ENCODE results near the gene NUDT13.
A peak's percentile ranks its signal among the peaks of the same experiment; 100 is the strongest.
"Not testable (repeated sequence)": the region's sequence is repeated elsewhere in the genome, so short reads cannot be mapped to it uniquely, and the experiment has no call there.

Gene NUDT13

DNA sequence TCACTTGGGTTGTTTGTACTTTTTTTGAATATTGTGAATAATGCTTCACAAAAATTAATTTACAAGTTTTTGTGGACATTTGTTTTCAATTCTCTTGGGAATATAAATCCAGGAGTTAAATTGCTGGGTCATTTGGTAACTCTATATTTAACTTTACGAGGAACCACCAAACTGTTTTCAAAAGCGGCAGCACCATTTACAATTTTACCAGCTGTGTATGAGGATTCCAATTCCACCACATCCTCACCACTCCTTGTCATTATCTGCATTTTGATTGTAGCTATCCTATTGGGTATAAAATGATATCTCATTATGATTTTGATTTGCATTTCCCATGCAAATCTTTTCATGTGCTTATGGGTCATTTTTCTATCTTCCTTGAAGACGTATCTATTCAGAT lies 4.0 kb upstream of the NUDT13 start:
- DNase-seq, result no peak

DNA sequence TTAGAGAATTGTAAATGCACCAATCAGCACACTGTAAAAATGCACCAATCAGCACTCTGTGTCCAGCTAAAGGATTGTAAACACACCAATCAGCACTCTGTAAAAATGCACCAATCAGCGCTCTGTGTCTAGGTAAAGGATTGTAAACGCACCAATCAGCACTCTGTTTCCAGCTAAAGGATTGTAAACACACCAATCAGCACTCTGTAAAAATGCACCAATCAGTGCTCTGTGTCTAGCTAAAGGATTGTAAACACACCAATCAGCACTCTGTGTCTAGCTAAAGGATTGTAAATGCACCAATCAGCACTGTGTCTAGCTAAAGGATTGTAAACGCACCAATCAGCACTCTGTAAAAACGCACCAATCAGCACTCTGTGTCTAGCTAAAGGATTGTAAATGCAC lies 1.0 kb upstream of the NUDT13 start:
- DNase-seq, result not testable (repeated sequence)

GRCh38 chr10:73112032-73112431 lies 1.8 kb downstream of the NUDT13 start:
- not testable (repeated sequence) for DNase-seq

- no peak for DNase-seq
Observed at GRCh38 chr10:73113551-73113950, 3.3 kb downstream of the NUDT13 start.

- no peak for DNase-seq
Observed at GRCh38 chr10:73116017-73116416, 5.8 kb downstream of the NUDT13 start.

GRCh38 chr10:73117976-73118743 lies 7.9 kb downstream of the NUDT13 start:
- DNase-seq, result no peak

GRCh38 chr10:73119457-73119856 lies 9.2 kb downstream of the NUDT13 start:
- no peak for DNase-seq

DNA sequence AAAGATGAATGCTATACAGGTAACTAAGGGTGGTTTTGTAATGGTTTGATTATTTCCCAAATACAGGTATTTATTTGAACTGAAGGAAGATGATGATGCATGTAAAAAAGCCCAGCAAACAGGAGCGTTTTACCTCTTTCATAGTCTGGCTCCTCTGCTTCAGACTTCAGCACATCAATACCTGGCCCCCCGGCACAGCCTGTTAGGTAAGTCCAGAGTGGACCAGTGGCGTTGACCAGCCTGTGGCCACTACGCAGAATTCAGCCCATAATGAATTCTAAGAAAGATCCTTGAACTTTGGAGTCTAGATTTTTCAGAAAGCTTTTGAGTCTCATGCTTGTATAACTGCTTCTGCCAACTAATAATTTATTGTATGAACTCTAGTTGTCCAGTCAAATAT lies 9.7 kb downstream of the NUDT13 start:
- no peak for DNase-seq

DNA sequence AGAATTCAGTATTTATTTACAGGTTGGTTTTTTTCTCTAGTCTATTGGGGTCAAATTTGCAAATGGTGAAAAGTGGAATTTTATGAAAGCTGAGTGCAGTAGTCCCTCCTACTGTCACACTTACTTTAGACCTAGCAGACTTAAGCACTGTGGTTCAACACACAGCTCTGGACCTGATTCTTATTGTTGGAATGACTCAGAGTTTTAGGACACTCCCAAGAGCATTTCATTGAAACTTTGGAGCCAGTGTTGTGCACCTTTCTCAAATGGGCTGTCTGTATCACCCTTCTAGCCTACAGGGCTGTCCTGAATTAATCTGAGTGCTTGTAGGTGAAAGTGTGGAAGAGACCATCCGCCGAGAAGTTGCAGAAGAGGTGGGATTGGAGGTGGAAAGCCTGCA lies 16.1 kb downstream of the NUDT13 start:
- no peak for DNase-seq

GRCh38 chr10:73131301-73131700 lies 21.0 kb downstream of the NUDT13 start:
- DNase-seq, result no peak

DNA sequence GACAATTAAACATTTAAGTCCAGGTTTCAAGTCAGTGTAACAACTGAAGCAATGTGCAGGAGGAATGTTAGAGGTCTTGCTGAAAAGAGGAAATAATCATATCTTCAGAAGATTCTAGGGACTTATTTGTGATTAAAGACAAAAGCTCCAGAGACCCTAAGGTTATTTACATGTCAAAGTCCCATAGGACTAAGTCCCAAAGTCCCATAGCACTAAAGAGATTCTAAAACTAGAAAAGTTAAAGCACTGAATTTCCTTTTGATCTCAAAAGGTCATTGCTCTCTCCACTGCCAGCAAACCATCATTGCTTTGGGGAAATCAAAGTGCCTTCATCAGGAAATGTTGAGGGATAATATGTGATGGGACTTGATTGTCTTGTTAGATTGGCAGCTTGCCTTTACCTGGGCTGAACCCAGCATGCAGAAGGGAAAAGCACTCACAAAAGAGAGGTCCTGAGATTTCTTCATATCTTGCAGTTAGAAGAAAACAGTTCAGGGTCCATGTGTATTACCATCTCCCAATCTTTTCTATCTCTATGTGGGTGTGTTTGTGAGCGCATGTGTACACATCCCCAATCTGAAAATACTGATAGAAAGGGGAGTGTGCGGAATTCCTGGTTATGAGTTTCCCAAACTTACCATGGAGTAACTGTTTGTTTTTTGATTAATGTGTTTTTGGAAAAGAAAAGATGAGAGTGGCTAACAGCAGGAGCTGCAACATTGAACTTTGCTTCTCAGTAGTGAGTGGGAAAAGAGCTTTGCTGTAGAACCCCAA lies 21.8 kb downstream of the NUDT13 start:
- DNase-seq, result no peak

DNA sequence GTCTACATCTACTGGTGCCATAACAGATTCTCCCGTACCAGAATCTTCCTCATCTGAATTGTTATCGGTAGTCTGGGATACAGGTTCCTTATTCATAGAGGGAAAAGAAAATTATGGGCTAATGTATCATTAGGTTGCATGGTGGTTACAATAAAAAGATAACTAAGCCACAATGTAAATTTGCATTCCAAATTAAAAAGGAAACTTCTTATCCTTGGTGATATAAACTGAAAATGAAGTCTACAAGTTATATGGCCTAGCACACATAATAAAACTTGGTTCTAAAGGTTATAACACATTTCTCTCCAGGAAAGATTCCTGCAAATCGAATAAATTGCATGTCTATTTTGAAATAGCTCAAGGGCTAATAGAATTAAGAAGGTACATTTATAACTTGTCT lies 24.5 kb downstream of the NUDT13 start:
- no peak for DNase-seq

DNA sequence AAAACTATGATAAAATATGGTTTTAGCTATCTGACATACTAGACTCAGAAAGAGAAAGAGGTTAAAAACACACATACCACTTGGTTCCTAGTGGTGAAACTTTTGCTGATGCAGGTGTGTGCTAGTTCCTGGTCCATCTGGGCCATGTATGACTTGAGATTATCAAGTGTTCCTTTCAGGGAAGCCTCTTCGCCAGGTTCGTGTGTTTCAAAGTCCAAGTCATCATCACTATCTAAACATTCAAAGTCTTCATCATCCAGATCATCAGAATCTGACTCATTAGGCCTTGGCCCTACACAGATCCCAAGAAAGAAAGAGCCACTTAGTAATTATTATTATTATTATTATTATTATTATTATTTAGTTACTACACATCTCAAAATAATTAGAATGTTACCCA lies 26.4 kb downstream of the NUDT13 start:
- DNase-seq, result no peak

- no peak for DNase-seq
Observed at GRCh38 chr10:73139251-73139650, 29.0 kb downstream of the NUDT13 start.

DNA sequence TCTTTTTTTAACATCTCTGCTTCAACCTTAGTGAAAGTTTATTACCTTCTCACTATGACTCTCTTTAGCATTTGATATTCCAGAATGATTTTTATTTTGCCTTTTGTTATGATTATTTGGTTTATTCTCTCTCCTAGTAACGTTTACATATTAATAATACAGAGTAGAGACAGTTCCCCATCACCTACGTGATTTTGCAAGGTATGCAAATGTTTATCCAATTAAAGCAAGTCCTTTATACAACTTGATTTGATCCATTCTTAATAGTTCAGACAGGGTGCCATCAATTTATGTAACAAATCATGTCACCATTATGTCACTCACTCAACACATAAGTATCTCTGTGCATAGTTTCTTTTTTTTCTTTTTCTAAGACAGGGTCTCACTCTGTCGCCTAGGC lies 31.3 kb downstream of the NUDT13 start:
- DNase-seq, result no peak

DNA sequence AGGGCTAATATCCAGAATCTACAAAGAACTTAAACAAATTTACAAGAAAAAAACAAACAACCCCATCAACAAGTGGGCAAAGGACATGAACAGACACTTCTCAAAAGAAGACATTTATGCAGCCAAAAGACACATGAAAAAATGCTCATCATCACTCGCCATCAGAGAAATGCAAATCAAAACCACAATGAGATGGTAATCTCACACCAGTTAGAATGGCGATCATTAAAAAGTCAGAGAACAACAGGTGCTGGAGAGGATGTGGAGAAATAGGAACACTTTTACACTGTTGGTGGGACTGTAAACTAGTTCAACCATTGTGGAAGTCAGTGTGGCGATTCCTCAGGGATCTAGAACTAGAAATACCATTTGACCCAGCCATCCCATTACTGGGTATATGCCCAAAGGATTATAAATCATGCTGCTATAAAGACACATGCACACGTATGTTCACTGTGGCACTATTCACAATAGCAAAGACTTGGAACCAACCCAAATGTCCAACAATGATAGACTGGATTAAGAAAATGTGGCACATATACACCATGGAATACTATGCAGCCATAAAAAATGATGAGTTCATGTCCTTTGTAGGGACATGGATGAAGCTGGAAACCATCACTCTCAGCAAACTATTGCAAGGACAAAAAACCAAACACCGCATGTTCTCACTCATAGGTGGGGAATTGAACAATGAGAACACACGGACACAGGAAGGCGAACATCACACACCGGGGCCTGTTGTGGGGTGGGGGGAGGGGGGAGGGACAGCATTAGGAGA lies 40.6 kb downstream of the NUDT13 start:
- not testable (repeated sequence) for DNase-seq

GRCh38 chr10:73152009-73152408 lies 41.8 kb downstream of the NUDT13 start:
- DNase-seq, result no peak

GRCh38 chr10:73156054-73156453 lies 45.8 kb downstream of the NUDT13 start:
- DNase-seq, result no peak

DNA sequence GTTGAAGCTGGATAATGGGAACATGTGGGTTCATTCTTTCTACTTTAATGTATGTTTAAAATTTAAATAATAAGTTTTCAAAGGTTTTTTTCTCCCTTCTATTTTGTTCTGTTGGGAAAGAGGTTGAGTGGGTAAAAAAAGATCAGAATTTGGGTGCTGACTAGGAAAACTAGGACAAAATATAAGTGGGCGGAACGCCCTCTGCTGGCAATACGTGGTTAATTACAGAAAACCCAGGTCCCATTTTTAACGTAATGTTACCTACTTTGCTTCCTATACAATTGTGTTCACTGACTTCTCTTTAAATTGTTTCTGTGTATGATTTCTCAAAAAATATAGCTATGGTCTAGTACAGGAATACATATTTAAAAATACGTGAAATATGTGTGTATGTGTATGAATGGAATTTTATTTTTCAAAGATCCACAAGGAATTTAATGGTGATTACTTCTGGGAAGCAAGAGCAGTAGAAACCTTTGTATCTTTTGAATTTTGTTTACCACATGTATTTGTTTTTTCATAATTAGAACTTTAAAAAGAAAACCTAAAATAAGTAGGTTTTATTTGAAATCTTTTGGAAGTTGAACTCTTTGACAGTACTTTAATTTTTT lies 48.9 kb downstream of the NUDT13 start:
- peak; percentile 69 for DNase-seq

- no peak for DNase-seq
Observed at GRCh38 chr10:73161079-73161478, 50.8 kb downstream of the NUDT13 start.

DNA sequence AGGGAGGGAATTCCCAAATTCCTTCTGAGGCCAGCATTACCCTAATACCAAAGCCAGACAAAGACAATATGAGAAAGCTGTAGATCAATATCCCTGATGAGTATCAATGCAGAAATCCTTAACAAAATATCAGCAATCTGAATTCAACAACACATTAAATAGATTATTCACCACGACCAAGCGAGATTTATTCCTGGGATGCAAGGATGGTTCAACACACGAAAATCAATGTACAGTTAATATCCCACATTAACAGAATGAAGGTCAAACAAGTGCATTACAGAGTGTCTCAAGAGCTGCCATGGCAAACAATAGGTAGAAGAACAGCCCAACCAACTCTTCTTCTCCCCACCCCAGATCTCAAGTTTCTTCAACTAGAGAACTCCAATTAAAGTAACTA lies 51.4 kb downstream of the NUDT13 start:
- DNase-seq, result no peak

DNA sequence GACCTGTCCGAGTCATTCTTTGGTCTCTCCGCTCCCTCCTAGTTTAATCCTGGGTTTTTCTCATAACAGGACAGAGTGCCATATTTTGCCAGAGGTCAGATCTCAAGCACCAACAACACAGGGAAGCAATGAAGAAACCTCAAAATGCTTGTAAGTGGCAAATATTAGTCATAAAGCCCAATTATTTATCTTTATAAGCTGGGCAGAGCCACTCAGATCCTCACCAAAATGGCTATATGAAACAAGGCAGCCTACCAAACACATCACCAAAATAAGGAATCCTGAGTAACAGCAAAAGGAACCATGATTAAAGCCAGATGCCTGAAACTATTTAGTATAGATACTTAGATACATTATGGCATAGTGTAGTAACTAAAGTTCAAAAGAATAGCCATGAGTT lies 52.8 kb downstream of the NUDT13 start:
- no peak for DNase-seq

GRCh38 chr10:73166972-73167371 lies 56.7 kb downstream of the NUDT13 start:
- no peak for DNase-seq

Measured in femur (tissue), 1 donor.